Mucosa of gallbladder (tissue), 1 donor: ENCODE results near the gene NSMF. TPM values are rescaled to one million over a fixed set of nuclear protein-coding genes. Genes with fewer than 3 reads are reported as not detected.
"Not testable (repeated sequence)": the region's sequence is repeated elsewhere in the genome, so short reads cannot be mapped to it uniquely, and the experiment has no call there.

Experiments used
- DNase-seq: peaks from one replicate; pipeline ENCODE4 v3.0.0-alpha.2; 2020; ENCODE audit warnings: low spot score
- total RNA-seq: library from RNA; stranded (reverse); gene quantifications from one replicate; pipeline ENCODE4 v1.2.1, GENCODE V29; 2021
- donor health status: DM: no; HTN: no; CAD: no.

Gene NSMF
- total RNA-seq, 1 donor from 2014 or later = 69.6 TPM

DNA sequence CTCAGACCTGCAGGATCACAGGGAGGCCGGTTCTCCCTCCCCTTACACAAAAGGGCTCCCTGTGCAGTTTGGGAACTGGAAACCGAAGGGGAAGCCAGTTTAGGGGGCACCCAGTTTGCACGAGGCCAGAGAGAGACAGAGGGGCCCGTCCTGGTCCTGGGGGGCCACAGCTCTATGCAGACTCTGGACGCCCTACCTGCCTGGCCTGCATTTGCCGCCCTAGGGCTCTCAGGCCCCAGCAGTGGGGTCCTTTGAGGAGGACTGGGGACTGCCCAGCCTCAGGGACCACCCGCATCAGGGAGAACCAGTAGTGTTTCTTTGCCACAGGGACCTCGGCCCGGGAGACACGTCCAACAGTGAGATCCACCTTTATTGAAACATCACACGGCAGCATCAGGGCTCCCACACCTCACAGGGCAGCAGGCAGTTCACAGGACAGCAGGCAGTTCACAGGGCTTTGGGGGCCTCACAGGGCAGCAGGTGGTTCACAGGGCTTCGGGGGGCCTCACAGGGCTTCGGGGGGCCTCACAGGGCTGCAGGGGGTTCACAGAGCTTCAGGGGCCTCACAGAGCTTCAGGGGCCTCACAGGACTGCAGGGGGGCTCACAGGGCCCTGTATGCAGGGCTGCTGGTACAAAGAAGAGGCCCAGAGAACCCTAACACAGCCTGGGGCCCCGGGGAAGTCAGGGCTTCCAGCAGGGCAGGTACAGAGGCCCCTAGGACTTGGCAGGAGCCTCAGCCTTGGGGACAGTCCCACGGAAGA lies 648 bp upstream of the NSMF start:
- DNase-seq = no peak

DNA sequence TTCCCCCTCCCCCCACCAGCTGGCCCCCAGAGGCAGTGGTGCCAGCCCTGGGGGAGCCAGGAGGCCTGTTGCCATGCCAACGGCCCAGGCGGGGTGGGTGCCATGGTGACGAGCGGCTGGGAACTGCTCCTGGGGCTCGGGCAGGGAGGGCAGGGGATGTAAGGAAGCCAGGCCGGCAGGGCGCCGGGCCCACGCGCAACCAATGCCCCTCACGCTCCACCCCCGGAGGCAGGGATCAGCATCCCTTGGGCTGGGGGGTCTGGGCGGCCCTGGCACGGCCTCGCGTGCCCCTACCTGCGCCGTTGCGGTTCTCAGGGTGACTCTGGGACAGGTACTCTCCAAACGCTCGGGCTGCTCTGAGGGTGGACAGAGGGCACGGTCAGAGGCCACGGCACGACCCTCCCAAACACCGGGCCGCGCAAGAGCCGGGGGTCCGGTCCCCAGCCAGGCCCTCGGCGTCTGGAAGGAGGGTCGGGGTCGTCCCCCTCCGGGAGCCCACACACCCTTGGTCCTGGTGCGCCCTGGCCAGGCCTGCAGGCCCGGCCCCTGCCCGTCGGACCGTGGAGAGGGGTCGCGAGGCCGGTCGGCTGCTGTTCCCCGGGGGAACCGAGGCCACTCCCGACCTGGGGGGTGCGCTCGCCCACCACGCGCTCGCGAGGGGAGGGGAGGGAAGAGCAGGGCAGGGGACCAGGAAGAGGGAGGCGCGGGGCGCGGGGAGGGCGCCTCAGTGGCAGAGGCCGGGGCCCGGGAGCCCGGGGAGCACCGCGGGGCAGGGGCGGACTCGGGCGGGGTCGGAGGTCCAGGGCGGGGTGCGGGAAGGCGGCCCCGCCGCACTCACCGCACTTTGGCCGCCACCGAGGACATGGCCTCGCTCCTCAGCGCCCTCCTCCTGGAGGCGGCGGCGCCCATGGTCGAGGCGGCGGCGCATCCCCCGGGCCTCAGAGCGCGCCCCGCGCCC lies 661 bp downstream of the NSMF start:
- DNase-seq = no peak

DNA sequence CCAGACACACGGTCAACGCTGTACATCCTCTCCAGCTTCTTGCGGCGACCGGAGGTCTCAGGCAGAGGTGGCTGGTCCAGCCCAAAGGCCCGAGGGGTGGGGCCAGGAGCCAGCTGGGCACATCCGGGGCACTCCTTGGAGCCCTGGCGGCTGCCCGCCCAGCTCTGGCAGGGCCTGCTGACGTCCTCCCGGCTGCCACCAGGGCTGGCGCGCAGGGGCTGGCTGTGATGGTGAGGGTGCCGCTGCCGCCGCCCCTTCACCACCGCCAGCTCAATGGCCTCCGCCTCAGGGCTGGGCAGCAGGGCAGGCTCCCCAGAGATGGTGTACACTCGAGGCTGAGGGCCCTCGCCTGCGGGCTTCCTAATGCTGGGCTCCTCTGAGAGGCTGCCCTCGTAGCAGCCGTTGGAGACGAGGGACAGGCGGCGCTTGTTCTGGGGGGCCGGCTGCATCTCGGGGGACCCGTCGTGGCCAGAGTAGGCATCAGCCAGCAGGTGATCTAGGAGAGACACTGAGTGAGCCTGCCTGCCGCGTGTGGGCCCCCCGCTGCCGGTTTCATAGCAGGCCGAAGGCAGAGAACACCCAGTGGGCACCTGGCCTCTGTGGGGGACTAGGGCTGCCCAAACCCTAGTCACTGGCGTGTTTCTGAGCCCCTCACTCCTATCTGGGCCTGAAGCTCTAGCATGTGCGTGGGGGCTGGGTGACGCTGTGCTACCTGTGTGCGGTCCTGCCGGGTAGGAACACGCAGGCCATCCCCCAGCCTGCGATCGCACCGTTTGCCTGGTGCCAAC lies 1.5 kb downstream of the NSMF start:
- DNase-seq = no peak

DNA sequence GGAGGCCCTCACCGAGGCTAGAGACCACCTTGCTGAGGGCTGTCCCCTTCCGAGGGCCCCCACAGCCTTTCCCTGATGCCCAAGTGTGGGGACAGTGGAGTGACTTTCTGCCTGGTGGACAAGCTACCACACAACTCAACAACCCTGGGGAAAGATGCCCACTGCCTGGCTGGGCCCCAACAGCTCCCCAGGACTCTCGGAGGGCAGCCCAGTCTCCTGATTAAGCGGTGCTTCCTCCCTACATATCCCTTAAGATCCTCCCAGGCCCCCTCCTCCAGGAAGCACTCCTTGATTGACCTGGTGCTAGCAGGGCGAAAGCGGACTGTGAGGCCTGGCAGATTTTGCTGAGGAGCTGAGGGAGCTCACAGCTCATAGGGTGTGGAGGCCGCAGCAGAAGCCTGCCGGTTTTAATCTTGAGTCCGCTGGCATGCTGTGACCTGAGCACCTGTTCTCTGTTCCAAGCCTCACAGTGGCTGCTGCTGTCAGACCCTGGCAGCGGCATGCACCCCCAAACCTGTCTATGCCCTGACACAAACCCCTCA lies 2.2 kb downstream of the NSMF start:
- DNase-seq = no peak

DNA sequence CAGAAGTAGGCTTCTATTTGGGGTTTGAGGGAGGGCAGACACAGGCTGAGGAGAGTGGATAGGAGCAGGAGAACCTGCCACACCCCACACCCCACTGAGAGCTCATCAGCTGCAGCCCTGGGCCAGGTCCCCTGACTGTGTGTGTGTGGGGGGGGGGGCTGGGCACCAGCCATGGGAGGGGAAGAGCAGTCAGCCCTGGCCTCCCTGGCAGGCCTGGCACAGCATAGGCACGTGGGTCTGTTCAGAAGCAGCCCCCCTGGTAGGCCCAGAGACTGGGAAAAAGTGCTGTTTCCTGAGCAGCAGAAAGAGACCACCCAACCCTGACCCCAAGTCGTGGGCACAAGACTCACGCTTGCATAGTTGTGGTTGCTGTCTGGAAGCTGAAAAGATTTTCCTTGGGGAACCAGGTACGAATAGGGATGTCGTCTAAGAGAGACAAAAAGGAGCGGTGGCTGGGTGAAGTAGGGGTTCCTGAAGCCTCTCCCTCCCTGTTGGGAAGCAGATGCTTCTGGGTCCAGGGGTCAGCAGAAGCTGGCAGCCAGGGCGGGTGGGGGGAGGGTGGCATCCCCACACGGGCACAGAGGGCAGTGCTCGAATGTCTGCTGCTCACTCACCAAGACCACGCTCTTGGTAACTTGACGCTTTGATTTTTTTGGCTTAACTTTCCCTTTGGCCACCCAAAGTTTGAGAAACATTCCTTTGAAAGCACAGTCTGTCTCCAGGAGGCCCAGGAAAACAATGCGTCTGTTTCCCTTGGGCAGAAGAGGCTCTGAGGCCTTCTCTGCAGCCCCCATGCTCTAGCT lies 2.9 kb downstream of the NSMF start:
- DNase-seq = no peak

DNA sequence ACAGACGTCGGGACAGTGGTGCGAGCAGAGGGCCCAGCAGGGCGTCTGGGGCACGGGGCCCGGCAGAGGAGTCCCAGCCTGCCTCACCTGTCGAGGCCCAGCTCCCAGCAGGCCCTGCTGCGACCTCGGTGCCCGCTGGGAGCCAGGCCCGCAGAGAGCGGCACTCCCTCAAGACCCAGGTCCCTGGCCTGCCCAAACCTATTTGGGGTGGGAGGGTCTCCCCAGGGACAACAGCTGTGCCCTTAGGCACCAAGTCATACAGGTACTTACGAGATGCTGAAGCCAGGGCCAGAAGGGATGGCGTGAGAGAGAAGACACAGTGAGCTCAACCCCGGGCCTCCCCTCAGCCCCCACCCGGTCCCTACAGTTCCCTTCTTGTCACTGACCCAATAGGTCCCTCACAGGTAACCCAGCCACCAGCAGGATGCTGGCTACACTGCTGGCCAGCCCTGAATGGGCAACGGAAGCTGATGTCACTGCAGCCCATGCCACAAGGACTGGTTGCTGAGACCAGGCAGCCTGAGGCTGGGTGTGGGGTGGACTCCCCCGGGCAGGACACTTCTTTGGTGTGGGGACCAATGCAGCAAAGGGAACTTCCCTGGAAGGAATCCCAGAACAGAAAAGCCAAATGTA lies 3.7 kb downstream of the NSMF start:
- DNase-seq = no peak

DNA sequence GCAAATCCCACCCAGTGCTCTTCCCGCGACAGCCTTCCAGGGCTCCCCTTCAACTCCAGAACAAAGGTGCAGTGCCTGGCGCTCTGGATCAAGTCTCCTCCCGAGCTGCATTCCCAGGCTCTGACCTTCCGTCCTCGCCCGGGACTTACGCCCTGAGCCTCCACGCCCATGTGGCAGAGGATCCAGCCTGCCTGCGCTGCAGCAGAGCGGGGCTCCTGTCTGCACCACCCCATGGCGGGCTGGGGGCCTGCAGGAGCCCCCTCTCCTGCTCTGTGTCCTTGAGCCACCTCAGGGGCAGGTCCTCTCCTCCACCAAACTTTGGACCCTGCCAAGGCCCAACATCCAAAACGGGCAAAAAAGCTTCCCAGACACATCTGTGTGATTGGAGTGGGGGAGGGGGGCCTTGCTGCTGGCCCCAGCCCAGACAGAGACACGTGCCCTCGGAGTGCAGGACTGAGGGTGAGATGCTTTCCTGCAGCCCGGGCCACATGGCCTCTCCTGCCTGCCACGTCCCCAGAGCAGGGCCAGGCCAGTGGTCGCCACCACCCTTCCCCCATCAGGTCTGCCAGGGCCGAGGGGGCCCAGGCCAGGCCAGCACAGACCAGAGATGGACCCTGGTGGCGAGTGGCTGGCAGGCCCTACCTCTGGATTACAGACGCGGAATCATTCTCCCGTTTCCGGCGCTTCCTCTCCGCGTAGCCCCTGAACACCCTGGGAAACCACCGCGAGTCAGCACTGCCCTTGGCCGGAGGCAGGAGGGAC lies 4.4 kb downstream of the NSMF start:
- DNase-seq = peak; percentile 62

DNA sequence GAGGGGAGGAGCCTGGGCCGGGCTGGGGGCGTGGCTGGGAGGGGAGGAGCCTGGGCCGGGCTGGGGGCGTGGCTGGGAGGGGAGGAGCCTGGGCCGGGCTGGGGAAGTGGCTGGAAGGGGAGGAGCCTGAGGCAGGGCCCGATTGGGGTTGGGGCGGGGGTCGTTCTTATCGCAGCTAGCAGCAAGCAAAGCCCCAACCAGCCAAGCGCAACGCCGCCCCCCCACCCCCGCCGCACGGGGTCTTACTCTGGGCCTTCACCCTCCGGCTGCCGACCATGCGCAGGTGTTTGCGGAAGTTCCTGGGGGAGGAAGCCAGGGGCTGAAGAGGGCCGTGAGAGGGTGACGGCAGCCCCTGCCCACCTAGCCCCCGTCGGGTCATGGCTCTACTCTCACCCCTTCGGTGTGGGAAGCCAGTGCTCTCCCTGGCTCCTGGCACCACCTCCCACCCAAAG lies 5.0 kb downstream of the NSMF start:
- DNase-seq = peak; percentile 62

DNA sequence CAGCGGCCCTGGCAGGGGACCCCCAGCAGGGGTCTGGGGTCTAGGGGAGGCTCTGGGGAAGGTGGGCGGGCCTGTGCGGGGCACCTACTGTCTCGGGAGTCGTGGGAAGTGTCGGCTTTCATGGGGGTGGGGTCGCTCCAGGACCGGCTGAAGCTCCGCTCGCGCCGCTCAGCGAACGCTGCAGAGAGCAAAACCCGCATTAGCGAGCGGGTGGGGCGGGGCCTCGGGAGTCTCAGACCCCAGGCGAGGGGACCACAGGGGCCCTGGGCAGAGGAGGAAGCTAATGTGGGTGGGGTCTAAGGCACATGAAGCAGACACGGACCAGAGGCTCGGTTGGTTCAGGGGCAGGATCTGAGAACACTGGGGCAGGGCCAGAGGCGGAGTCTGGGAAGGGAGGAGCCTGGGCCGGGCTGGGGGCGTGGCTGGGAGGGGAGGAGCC lies 5.5 kb downstream of the NSMF start:
- peak; percentile 79 for DNase-seq

DNA sequence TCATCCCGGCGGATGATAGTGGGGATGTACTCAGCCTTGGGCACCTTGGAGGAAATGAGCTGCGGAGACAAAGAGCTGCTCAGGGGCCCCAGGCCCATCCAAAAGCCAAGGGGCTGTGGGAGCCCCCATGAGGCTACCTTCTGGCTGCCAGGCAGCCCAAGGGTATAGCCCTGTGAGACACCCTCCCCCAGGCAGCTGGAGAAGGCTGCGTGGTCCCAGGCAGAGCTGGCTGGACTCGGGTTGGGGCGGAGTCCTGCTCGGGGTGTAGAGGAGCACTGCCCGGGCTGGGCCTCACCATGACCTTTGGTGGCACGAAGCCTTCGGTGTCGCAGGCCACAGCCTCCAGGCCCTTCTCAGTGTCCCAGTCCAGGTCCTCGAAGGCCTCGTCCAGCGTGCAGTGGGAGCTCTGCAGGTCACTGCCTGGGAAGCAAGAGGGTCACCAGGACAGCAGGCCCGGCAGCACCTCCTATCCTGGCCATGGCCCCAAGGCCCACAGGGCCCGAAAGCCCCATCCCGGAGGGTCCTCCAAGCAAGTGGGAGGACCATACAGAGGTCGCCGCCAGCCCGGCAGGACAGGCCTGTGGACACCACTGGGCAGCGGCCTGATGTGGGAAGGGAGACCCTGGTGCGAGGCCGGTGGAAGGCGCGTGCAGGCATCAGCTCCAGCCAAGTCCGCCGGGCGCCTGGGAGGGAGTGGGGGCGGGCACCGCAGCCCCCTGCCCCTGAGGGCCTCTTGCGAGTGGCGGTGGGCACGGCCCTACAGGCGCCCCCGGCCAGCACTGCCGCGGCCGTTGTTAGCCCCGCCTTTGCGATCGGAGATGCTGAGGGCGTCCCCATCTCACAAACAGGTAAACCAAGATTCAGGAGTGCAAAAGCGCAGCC lies 6.1 kb downstream of the NSMF start:
- DNase-seq = no peak

DNA sequence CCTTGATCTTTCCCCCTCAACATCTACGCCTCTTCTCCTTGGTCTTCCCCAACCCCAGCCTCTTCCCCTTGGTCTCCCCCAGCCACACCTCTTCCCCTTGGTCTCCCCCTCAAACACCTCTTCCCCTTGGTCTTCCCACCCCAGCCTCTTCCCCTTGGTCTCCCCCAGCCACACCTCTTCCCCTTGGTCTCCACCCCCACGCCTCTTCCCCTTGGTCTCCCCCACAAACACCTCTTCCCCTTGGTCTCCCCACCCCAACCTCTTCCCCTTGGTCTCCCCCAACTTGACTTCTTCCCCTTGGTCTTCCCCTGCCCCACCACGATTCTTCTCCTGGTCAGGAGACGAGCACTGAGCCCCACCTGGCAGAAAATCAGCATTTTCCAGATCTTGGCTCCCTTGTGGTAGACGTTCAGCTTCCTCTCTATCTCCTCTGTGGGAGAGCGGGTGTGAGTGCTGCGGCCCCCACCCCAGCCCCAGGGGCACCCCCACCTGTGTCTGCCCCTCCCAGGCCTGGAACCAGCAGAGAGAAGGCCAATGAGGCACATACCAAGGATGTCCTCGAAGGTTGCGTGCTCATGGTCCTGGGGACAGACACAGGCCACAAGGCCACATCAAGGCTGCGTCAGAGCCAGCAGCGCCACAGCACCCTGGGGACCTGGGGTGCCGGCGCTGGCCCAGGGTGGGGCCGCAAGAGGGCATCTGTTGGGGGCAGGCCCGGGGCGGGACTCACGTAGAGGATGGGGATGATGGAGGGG lies 7.0 kb downstream of the NSMF start:
- no peak for DNase-seq

DNA sequence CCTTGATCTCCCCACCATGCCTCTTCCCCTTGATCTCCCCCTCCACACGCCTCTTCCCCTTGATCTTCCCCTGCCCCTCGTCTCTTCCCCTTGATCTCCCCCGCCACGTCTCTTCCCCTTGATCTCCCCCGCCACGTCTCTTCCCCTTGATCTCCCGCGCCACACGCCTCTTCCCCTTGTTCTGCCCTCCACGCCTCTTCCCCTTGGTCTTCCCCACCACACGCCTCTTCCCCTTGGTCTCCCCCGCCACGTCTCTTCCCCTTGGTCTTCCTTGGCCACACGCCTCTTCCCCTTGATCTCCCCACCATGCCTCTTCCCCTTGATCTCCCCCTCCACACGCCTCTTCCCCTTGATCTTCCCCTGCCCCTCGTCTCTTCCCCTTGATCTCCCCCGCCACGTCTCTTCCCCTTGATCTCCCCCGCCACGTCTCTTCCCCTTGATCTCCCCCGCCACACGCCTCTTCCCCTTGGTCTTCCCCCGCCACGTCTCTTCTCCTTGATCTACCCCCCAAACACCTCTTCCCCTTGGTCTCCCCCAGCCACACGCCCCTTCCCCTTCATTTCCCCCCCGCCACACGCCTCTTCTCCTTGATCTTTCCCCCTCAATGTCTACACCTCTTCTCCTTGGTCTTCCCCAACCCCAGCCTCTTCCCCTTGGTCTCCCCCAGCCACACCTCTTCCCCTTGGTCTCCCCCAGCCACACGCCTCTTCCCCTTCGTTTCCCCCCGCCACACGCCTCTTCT lies 7.7 kb downstream of the NSMF start:
- DNase-seq = not testable (repeated sequence)

DNA sequence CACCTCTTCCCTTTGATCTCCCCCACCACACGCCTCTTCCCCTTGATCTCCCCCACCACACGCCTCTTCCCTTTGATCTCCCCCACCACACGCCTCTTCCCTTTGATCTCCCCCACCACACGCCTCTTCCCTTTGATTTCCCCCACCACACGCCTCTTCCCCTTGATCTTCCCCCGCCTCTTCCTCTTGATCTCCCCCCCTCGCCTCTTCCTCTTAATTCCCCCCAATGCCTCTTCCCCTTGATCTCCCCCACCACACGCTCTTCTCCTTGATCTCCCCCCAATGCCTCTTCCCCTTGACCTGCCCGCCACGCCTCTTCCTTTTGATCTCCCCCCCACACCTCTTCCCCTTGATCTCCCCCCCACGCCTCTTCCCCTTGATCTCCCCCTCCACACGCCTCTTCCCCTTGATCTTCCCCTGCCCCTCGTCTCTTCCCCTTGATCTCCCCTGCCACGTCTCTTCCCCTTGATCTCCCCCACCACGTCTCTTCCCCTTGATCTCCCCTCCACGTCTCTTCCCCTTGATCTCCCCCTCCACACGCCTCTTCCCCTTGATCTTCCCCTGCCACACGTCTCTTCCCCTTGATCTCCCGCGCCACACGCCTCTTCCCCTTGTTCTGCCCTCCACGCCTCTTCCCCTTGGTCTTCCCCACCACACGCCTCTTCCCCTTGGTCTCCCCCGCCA lies 8.5 kb downstream of the NSMF start:
- DNase-seq = not testable (repeated sequence)

DNA sequence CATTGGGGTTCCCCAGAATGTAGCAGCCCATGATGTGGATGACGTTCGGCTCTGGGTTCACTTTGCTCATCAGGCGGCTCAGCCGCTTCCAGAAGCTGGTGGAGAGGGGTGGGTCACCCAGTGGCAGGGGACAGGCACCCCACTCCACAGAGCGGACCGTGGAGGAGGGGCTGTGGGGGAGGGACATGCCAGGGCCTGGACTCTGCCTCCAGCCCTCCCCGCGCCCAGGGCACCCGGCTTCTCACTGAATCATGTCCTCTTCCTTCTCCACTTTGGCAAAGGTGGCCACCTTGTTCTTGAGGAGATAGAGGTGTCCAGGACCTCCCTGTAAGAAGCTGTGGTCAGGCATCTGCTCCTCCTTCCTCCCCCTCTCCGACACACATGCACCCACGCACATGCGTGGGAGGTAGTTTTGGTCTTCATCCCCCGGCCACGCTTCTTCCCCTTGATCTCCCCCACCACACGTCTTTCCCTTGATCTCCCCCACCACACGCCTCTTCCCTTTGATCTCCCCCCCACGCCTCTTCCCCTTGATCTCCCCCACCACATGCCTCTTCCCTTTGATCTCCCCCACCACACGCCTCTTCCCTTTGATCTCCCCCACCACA lies 9.1 kb downstream of the NSMF start:
- DNase-seq = no peak

DNA sequence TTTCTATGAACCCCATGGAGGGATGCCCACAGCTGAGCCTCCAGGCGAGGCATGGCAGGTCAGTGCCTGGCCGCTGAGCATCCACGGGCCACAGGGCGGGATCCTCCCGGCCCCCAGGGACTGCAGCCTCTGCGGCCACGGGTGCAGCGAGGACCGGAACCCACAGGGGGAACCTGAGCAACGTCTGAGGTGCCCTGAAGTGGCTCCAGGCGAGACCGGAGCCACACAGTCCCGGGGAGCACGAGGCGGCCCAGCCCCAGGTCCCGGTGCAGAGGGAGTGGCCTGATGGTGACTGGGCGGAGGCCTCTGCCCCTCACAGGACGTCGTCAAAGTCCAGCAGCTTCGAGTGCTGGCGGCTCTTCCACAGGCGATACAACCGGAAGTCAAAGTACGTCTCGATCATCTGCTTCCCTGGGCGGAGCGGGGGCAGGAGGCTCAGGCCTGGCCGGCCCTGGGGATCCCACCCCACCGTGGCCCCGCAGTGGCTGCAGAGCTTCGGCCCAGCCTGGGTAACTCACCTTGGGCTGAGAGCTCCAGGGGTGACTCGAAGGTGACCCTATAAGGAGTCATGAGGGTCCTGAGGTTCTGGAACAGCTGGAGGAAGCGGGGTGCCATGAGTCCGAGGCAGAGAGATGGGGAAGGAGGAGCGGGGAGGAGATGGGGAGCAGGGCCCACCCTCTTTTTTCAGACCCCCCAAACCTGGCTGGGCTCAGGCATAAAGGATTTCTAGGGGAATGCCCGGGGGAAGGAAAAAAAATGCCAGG lies 9.9 kb downstream of the NSMF start:
- DNase-seq = no peak
